HG02884 (cell line): ENCODE data around the gene SIAH2.
A peak's percentile ranks its signal among the peaks of the same experiment; 100 is the strongest.

ENCODE experiments used
- ATAC-seq: cut with Tn5 transposase; IDR thresholded peaks from one replicate; pipeline ENCODE4 v1.9.1; 2021; ENCODE audit warnings: mild to moderate bottlenecking, moderate library complexity; ENCODE audit not compliant: unreplicated experiment

Gene SIAH2

GRCh38 chr3:150736316-150736719 is 26.7 kb downstream of the SIAH2 start:
- no peak for ATAC-seq

GRCh38 chr3:150734795-150735119 is 28.2 kb downstream of the SIAH2 start:
- ATAC-seq = no peak

- no peak for ATAC-seq
These were observed 28.8 kb downstream of the SIAH2 start for GRCh38 chr3:150733936-150734794.

GRCh38 chr3:150733373-150733935 is 29.5 kb downstream of the SIAH2 start:
- ATAC-seq = no peak

GRCh38 chr3:150729682-150730360 is 33.1 kb downstream of the SIAH2 start:
- ATAC-seq = no peak

- no peak for ATAC-seq
These were observed 35.1 kb downstream of the SIAH2 start for GRCh38 chr3:150727653-150728502.

- no peak for ATAC-seq
These were observed 37.4 kb downstream of the SIAH2 start for GRCh38 chr3:150725548-150725947.

- ATAC-seq = no peak
These were observed 39.0 kb downstream of the SIAH2 start for GRCh38 chr3:150723946-150724345.

- ATAC-seq = no peak
These were observed 40.7 kb downstream of the SIAH2 start for GRCh38 chr3:150722267-150722666.

GRCh38 chr3:150721285-150722130 is 41.5 kb downstream of the SIAH2 start:
- ATAC-seq = peak; percentile 80

- no peak for ATAC-seq
These were observed 42.5 kb downstream of the SIAH2 start for GRCh38 chr3:150720444-150720843.

- ATAC-seq = no peak
These were observed 52.9 kb downstream of the SIAH2 start for GRCh38 chr3:150710097-150710496.

- peak; percentile 98 for ATAC-seq
These were observed 59.1 kb downstream of the SIAH2 start, which contains the start of gene ERICH6 for GRCh38 chr3:150703756-150704344. TSS of gene ERICH6 (minus strand) at chr3:150703920. CDS start at chr3:150703898, 22 bp downstream.

- ATAC-seq = peak; percentile 15
These were observed 59.6 kb downstream of the SIAH2 start for GRCh38 chr3:150703299-150703755.

GRCh38 chr3:150699068-150699639 is 63.8 kb downstream of the SIAH2 start:
- ATAC-seq = no peak

GRCh38 chr3:150697646-150698045 is 65.3 kb downstream of the SIAH2 start:
- ATAC-seq = no peak

- ATAC-seq = no peak
These were observed 71.4 kb downstream of the SIAH2 start for GRCh38 chr3:150691414-150692040.
